Kidney epithelial cell (primary cell): ENCODE results near the gene RAB26. TPM values are rescaled to one million over a fixed set of nuclear protein-coding genes. Genes with fewer than 3 reads are reported as not detected.
"Not testable (repeated sequence)": the region's sequence is repeated elsewhere in the genome, so short reads cannot be mapped to it uniquely, and the experiment has no call there.

Experiments used
- DNase-seq: peaks from one replicate; pipeline ENCODE4 v3.0.0-alpha.2; 2010; ENCODE audit warnings: low read depth
- H3K27me3 ChIP-seq: 2 replicates; pipeline ENCODE4 v1.6.0; 2011; ENCODE audit warnings: low read length; ENCODE audit not compliant: control insufficient read depth, insufficient read depth
- H3K36me3 ChIP-seq: 2 replicates; pipeline ENCODE4 v1.5.1; 2011; ENCODE audit warnings: low read length; ENCODE audit not compliant: control insufficient read depth, insufficient read depth
- H3K4me3 ChIP-seq: 2 replicates; pipeline ENCODE4 v1.5.1; 2011; ENCODE audit warnings: low read depth, mild to moderate bottlenecking, control low read depth, low read length
- CTCF ChIP-seq: IDR thresholded peaks from 2 replicates; pipeline ENCODE4 v1.5.1; 2011; ENCODE audit warnings: mild to moderate bottlenecking, moderate library complexity, low read length, control low read depth, inconsistent platforms; ENCODE audit not compliant: insufficient read depth, poor library complexity, severe bottlenecking
- total RNA-seq: library from RNA; depleted of rRNA; stranded (reverse); fragments of >200 nt; gene quantifications from 2 replicates; pipeline ENCODE4 v1.2.3, GENCODE V29; 2015

The RAB26 gene
- 0.54 and 0.68 TPM in 2 replicates for total RNA-seq

GRCh38 chr16:2147981-2148671, at the start of gene RAB26:
TSS of gene RAB26 (plus strand) at chr16:2148625. CDS start at chr16:2148784, 159 bp downstream.
- Histone ChIP-seq H3K4me3 (peak within 1 kb of the TSS; percentile 30), H3K36me3 (peaks cover 4% of the 10 kb centered on the region), H3K27me3 (peaks cover 3% of the 10 kb centered on the region)
- DNase-seq: no peak
- no peak for TF ChIP-seq CTCF

GRCh38 chr16:2101581-2101980, 46.8 kb upstream of the RAB26 start:
- H3K36me3 ChIP-seq, H3K27me3 ChIP-seq, H3K4me3 ChIP-seq, DNase-seq: not testable (repeated sequence)

GRCh38 chr16:2102471-2102870, 46.0 kb upstream of the RAB26 start:
- H3K36me3 ChIP-seq: no peaks in the 10 kb centered on the region
- no peak overlapping the region for H3K4me3 ChIP-seq
- no peak for TF ChIP-seq CTCF
- H3K27me3 ChIP-seq: no peaks in the 10 kb centered on the region
- DNase-seq: no peak

GRCh38 chr16:2104464-2104863, 44.0 kb upstream of the RAB26 start:
- not testable (repeated sequence) for H3K4me3 ChIP-seq, H3K36me3 ChIP-seq, DNase-seq, H3K27me3 ChIP-seq

GRCh38 chr16:2105291-2105690, 43.1 kb upstream of the RAB26 start:
- H3K27me3 ChIP-seq, DNase-seq, H3K36me3 ChIP-seq, H3K4me3 ChIP-seq: not testable (repeated sequence)

GRCh38 chr16:2105769-2106168, 42.7 kb upstream of the RAB26 start:
- not testable (repeated sequence) for H3K4me3 ChIP-seq, DNase-seq, H3K27me3 ChIP-seq, H3K36me3 ChIP-seq

- not testable (repeated sequence) for DNase-seq, H3K4me3 ChIP-seq, H3K36me3 ChIP-seq, H3K27me3 ChIP-seq
Observed at GRCh38 chr16:2106211-2106610, 42.2 kb upstream of the RAB26 start.

- H3K36me3 ChIP-seq, H3K27me3 ChIP-seq, H3K4me3 ChIP-seq, DNase-seq: not testable (repeated sequence)
Observed at GRCh38 chr16:2107121-2107790, 41.2 kb upstream of the RAB26 start.

- not testable (repeated sequence) for H3K27me3 ChIP-seq, H3K4me3 ChIP-seq, H3K36me3 ChIP-seq, DNase-seq
Observed at GRCh38 chr16:2107791-2108125, 40.7 kb upstream of the RAB26 start.

- not testable (repeated sequence) for H3K36me3 ChIP-seq, H3K27me3 ChIP-seq, DNase-seq, H3K4me3 ChIP-seq
Observed at GRCh38 chr16:2108446-2109270, 39.8 kb upstream of the RAB26 start.

GRCh38 chr16:2109271-2109580, 39.2 kb upstream of the RAB26 start:
- not testable (repeated sequence) for H3K27me3 ChIP-seq, DNase-seq, H3K4me3 ChIP-seq, H3K36me3 ChIP-seq

GRCh38 chr16:2109872-2110271, 38.6 kb upstream of the RAB26 start:
- not testable (repeated sequence) for DNase-seq, H3K36me3 ChIP-seq

More at GRCh38 chr16:2109872-2110271, 38.6 kb upstream of the RAB26 start:
- not testable (repeated sequence) for H3K27me3 ChIP-seq, H3K4me3 ChIP-seq
